ENCODE measurements around the gene MTHFD2L.
"Not testable (repeated sequence)": the region's sequence is repeated elsewhere in the genome, so short reads cannot be mapped to it uniquely, and the experiment has no call there.

Gene MTHFD2L

DNA sequence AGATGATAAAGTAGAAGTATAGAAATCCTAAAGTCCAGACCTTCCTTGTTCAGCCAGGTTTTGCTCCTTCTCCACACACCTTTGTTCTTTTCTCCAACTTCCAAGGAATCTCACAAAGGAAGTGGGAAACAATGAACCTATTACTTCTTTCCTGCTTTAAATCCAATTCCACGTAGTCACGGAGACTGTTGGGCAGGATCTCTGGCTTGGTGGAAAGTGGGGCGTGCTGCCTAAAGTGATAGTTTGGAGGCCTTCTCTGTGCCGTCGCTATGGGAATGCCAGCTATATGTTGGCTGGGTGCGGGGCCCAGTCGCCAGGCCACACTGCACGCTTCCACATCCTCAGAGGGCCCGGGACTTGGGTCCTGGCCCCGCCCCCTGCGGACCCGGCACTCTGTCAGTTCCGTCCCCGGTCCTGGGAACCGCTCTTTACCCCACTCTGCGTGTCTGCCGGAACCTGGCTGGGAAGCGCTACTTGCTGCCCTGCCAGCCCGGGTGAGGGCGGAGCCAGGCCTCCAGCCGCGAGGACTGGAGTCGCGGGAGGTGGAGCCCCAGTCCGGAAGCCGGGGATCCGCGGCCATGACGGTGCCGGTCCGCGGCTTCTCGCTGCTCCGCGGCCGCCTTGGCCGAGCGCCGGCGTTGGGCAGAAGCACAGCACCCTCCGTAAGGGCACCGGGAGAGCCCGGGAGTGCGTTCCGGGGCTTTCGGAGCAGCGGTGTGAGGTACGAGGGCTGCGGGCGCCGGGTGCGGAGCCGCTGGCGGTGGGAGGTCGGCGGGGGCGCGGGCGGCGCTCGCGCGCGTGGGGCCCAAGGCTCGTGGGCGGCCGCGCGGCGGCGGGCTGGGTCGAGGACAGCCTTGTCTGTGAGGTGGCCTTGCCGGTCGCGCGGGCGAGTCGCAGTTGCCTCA lies at the start of gene MTHFD2L:
Gene MTHFD2L, plus strand, starts transcription at position 558 of the 905 bp plus-strand sequence. Its CDS starts 21 bp downstream, at position 579.
- peak; percentile 32 to 69 (median 48) for DNase-seq (ENCODE audit: low read depth in 3 of 3, low spot score in 1 of 3)

DNA sequence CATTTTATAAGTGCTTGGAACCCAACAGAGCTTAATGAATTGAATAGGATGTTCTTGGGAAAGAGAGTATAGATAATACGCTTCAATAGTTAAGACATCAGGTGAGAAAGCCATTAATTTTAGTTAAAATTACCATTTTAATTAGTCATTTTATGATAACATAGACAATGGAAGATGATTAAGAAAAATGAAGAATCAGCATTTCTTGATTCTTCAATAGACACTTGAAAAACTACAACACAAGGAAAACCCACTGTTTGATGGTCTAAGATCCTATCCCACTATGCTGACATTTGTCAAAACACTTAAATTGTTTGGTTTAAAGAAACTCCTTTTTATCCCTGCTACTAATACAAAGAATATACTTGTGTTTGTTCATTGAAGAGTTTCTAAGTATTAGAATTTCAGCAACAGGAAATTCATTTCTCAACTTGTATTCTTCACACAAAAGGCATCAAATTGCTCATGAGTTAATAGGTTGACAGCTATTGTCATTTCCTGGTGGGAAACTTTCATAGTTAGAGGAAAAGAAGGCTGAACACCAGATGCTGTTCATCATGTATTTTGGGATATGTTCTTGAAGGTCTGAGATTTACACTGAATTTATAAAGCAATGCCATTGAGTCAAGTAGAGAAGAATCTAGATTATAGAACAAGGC lies 49.3 kb upstream of the MTHFD2L start:
- DNase-seq (ENCODE audit: low read depth in 3 of 3, low spot score in 1 of 3), result no peak

- DNase-seq (ENCODE audit: low read depth in 3 of 3, low spot score in 1 of 3), result no peak
Measured at GRCh38 chr4:74109116-74109869, 48.6 kb upstream of the MTHFD2L start.

- no peak for DNase-seq (ENCODE audit: low read depth in 3 of 3, low spot score in 1 of 3)
Measured at GRCh38 chr4:74109870-74110605, 47.9 kb upstream of the MTHFD2L start.

- no peak for DNase-seq (ENCODE audit: low read depth in 3 of 3, low spot score in 1 of 3)
Measured at GRCh38 chr4:74110670-74111069, 47.2 kb upstream of the MTHFD2L start.

- DNase-seq (ENCODE audit: low read depth in 3 of 3, low spot score in 1 of 3), result no peak
Measured at GRCh38 chr4:74111306-74111975, 46.5 kb upstream of the MTHFD2L start.

GRCh38 chr4:74111990-74112389 lies 45.9 kb upstream of the MTHFD2L start:
- DNase-seq (ENCODE audit: low read depth in 3 of 3, low spot score in 1 of 3), result no peak

GRCh38 chr4:74112399-74113105 lies 45.4 kb upstream of the MTHFD2L start:
- no peak for DNase-seq (ENCODE audit: low read depth in 3 of 3, low spot score in 1 of 3)

DNA sequence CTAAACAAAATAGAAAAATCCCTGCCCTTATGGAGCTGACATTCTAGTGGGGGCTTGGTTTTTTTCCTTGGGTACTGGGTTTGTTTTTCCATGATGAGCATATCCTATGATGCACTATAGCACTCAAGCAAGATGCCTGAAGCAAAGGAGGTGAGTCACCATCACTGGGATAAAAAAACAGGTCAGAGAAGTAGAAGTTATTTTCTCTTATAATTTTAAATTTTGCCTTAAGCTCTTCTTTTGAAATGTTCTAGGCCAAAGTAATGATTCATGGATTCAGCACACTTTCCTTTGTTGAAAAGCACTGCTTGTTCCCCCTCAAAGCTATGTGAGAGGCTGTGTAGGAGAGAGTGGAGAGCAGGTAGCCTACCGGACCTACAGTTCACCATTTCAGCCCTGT lies 43.7 kb upstream of the MTHFD2L start:
- DNase-seq (ENCODE audit: low read depth in 3 of 3, low spot score in 1 of 3), result no peak

DNA sequence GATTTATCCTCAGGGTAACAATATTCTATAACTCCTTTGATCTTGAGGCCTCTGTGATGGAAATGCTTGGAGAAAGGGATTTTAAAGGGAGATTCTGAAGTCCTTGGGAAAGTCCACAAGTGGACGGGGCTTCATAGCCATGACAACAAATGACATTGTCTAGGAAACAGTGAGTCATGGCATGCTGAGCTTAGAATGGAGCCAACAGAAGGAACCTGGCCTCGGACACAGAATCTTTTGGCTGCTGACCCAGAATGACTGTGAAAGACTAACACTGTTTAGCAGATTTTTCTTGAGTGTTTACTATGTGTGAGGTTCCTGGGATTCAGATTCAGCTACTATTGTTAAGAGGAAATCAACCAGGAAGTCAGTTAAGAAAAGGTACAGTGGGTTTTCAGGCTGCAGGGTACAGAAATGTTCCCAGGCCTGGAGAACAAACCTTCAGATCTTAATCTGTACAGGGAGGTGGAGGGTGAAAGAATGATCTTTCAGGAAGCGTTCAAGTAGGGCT lies 40.8 kb upstream of the MTHFD2L start:
- DNase-seq (ENCODE audit: low read depth in 3 of 3, low spot score in 1 of 3), result no peak

DNA sequence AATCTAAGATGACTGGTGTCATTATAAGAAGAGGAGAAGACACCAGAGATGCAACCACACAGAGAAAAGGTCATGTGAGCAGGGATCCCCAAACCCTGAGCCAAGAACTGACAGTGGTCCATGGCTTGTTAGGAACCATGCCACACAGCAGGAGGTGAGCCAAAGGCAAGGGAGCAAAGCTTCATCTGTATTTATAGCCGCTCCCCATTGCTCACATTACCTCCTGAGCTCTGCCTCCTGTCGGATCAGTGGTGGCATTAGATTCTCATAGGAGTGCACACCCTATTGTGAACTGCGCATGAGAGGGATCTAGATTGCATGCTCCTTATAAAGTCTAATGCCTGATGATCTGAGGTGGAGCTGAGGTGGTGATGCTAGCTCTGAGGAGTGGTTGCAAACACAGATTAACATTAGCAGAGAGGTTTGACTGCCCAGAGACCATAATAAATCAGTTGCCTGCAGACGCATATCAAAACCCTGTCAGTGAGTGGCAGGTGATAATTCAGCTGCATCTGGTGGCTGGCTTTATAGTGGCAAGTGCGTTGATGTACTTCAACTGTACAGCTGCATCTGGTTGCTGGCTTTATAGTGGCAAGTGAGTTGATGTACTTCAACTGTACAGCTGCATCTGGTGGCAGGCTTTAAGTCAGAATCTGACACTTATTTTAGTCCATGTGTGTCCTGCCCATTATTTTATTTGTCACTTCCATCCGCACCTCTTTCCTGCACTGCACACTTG lies 39.1 kb upstream of the MTHFD2L start:
- DNase-seq (ENCODE audit: low read depth in 3 of 3, low spot score in 1 of 3), result no peak

DNA sequence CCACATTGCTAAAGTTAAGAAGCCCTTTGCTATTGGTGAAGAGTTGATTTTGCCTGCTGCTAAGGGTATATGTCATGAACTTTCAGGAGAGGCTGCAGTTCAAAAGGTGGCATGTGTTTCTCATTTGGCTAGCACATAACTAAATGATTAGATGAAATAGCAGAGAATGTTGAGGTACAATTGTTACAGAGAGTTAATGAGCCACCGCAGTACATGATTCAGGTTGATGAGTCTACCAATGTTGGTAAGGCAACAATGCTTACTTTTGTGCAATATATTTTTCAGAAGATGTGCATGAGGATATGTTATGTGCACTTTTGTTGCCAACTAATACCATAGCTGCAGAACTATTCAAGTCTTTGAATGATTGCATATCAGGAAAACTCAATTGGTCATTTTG lies 37.8 kb upstream of the MTHFD2L start:
- no peak for DNase-seq (ENCODE audit: low read depth in 3 of 3, low spot score in 1 of 3)

DNA sequence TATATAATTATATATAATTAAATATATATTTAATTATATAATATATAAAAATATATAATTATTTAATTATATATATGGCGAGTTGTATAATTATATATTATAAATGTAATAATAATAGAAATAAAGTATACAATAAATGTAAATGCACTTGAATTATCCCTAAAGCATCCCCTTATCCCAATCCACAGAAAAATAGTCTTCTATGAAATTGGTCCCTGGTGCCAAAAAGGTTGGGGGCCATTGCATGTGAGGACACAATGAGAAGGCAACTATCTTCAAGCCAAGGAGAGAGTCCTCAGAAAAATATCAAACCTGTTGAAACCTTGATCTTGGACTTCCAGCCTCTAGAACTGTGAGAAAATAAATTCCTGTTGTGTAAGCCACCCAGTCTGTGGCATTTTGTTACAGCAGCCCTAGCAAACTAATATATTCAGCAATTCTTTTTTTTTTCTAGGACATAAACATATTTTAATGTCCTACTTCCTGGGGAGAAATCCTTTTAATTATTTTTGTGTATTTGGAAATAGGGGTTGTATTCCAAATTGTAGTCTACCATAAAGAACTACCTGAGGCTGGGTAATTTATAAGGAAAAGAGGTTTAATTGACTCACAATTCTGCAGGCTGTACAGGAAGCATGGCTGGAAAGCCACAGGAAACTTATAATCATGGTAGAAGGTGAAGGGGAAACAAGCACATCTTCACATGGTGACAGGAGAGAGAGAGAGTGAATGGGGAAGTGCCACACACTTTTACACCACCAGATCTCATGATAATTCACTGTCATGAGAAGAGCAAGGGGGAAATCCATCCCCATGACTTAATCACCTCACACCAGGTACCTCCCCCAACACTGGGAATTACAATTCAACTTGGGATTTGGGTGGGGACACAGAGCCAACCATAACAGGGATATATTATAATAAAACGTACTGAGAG lies 36.0 kb upstream of the MTHFD2L start:
- no peak for DNase-seq (ENCODE audit: low read depth in 3 of 3, low spot score in 1 of 3)

- no peak for DNase-seq (ENCODE audit: low read depth in 3 of 3, low spot score in 1 of 3)
Measured at GRCh38 chr4:74123065-74123728, 34.7 kb upstream of the MTHFD2L start.

DNA sequence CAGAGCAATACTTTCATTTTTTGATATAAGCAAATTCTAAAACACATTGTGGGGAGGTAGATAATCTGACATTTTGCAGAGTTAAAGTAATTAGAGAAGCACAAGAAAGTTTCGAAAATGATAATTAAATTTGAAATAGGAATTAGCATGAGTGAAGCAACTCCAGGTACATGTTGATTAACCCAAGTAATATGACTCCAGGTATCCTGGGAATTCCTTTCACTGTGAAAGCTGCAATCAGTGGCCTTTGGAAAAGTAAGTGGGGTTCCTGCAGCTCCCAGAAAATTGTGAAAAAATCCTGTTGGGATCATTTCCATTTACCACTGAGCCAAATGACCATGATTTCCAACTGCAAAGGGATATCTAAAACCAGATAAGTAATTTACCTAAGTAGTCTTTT lies 32.9 kb upstream of the MTHFD2L start:
- DNase-seq (ENCODE audit: low read depth in 3 of 3, low spot score in 1 of 3), result no peak

- DNase-seq (ENCODE audit: low read depth in 3 of 3, low spot score in 1 of 3), result no peak
Measured at GRCh38 chr4:74127745-74128144, 30.2 kb upstream of the MTHFD2L start.

DNA sequence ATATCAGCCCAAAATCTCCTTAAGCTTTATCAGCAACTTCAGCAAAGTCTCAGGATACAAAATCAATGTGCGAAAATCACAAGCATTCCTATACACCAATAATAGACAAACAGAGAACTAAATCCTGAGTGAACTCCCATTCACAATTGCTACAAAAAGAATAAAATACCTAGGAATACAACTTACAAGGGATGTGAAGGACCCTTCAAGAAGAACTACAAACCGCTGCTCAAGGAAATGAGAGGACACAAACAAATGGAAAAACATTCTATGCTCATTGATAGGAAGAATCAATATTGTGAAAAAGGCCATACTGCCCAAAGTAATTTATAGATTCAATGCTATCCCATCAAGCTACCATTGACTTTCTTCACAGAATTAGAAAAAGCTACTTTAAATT lies 27.1 kb upstream of the MTHFD2L start:
- not testable (repeated sequence) for DNase-seq (ENCODE audit: low read depth in 3 of 3, low spot score in 1 of 3)

All from stimulated activated CD4-positive, alpha-beta T cell treated with anti-CD3 and anti-CD28 coated beads, TNF-alpha, amount 100 ng/mL, for 1 hour (primary cell).